Pancreas (tissue), 10 donors: ENCODE measurements around the gene NDST1. TPM values are rescaled to one million over a fixed set of nuclear protein-coding genes. Genes with fewer than 3 reads are reported as not detected.
A peak's percentile ranks its signal among the peaks of the same experiment; 100 is the strongest.

Experiments used
- ATAC-seq, 4 donors: fragments of 200-7000 bp; cut with Tn5 transposase; one replicate each; pipeline versions ENCODE4 v1.8.0 to v1.9.1; 2020; ENCODE audit warnings: mild to moderate bottlenecking in 4 of 4, moderate library complexity in 4 of 4
- DNase-seq, 6 donors: peaks; one replicate each; pipeline ENCODE4 v3.0.0-alpha.2; 2020
- FAIRE-seq: peaks from 2 replicates; lab custom pipeline; 2012; peaks lifted over from hg19 to GRCh38; lab: Jason Lieb, UNC
- H3K27ac ChIP-seq, 4 donors: fragments of 200-600 bp; sonication (generic); 1 replicate in 3 of 4; 2 replicates in 1 of 4; pipeline versions ENCODE4 v1.5.0 to v1.8.0; 2020
- H3K27me3 ChIP-seq, 4 donors: fragments of 200-600 bp; one replicate each; pipeline ENCODE4 v1.8.0; 2021
- H3K36me3 ChIP-seq, 3 donors: fragments of 200-600 bp; sonication (generic) in 1 of 3; one replicate each; pipeline versions ENCODE4 v1.5.0 to v1.8.0; 2020 to 2021
- H3K4me1 ChIP-seq, 3 donors: fragments of 200-600 bp; one replicate each; pipeline ENCODE4 v1.8.0; 2021
- H3K4me3 ChIP-seq, 4 donors: fragments of 200-600 bp; sonication (generic) in 2 of 4; one replicate each; pipeline versions ENCODE4 v1.5.0 to v1.8.0; 2020 to 2021
- H3K9me3 ChIP-seq, 4 donors: fragments of 200-600 bp; one replicate each; pipeline ENCODE4 v1.8.0; 2021
- WGBS, 2 donors: extraction: QIAGEN DNeasy Blood & Tissue Kit; methylation state at CpG; one replicate each; pipeline ENCODE4 v1.1.7; 2013; 5-methylcytosine and 5-hydroxymethylcytosine counted together
- intact Hi-C, 3 donors: fragments of 100-400 bp; cut with DNase I; formaldehyde crosslinking; loops; one replicate each; pipeline versions ENCODE4 v1.11.1 to v1.14.2; 2022
- polyA plus RNA-seq, 2 donors: library from polyadenylated mRNA; stranded (reverse); fragments of 200-250 nt; gene quantifications; one replicate each; pipeline ENCODE4 v1.2.3, GENCODE V29; 2013
- total RNA-seq, 6 donors: library from RNA; stranded (reverse); fragmentation: NEBNext Ultra II Directional in 4 of 6; extraction: Animal tissue kit (Norgen Biotek cat#: 25700) in 4 of 6; gene quantifications; one replicate each; pipeline versions ENCODE4 v1.2.1 to v1.2.4, GENCODE V29; 2021 to 2023
- TF ChIP-seq, protein P1 (sequence below), 4 donors: fragments of 200-600 bp; sonication (generic) in 3 of 4; IDR thresholded peaks; one replicate each; pipeline versions ENCODE4 v1.5.0 to v1.8.0; 2021; ENCODE audit warnings: antibody characterized with exemption in 4 of 4
- donor health status: healthy with polysubstance abuse.
- donor health status: DM: no; HTN: no; CAD: no; lungs with moderate emphysema.
- donor health status: DM: no; HTN: no; CAD: no.
- donor health status: control.
- donor health status: control.
- donor health status: Bipolar disorder and iron deficiency.
- donor health status: DM: yes; HTN: yes; CAD: no.
- donor health status: DM: no; HTN: no; CAD: no.
- donor health status: DM: no; HTN: no; CAD: no.
- donor health status: DM: yes; HTN: yes; CAD: no.

Gene NDST1
- total and polyA plus RNA-seq, 8 donors, result 9.9 to 57.2 (median 39.8) TPM

- no peaks in the 10 kb centered on the region for H3K36me3 ChIP-seq
- H3K4me1 ChIP-seq, result peaks cover 15 to 54% (median 32%) of the 10 kb centered on the region in 3 donors
- 65 to 68% methylated on average over 4 of the region's 4 CpGs for WGBS, 2 donors
- ATAC-seq (no peak), DNase-seq (no peak), FAIRE-seq (no peak)
- H3K27me3 ChIP-seq, result no peaks in the 10 kb centered on the region
- TF ChIP-seq, protein P1, sequence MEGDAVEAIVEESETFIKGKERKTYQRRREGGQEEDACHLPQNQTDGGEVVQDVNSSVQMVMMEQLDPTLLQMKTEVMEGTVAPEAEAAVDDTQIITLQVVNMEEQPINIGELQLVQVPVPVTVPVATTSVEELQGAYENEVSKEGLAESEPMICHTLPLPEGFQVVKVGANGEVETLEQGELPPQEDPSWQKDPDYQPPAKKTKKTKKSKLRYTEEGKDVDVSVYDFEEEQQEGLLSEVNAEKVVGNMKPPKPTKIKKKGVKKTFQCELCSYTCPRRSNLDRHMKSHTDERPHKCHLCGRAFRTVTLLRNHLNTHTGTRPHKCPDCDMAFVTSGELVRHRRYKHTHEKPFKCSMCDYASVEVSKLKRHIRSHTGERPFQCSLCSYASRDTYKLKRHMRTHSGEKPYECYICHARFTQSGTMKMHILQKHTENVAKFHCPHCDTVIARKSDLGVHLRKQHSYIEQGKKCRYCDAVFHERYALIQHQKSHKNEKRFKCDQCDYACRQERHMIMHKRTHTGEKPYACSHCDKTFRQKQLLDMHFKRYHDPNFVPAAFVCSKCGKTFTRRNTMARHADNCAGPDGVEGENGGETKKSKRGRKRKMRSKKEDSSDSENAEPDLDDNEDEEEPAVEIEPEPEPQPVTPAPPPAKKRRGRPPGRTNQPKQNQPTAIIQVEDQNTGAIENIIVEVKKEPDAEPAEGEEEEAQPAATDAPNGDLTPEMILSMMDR (IDR thresholded peaks at IDR 0.05), result no peak
- H3K27ac ChIP-seq, result no peak overlapping the region
- H3K9me3 ChIP-seq, result no peaks in the 10 kb centered on the region
- no peak overlapping the region for H3K4me3 ChIP-seq
- intact Hi-C loops, result no loop called here
Measured at GRCh38 chr5:150491876-150492275, 16.1 kb upstream of the NDST1 start.

GRCh38 chr5:150492621-150493020 is 15.3 kb upstream of the NDST1 start:
- no peak for ATAC-seq
- Histone ChIP-seq H3K4me3 (no peak overlapping the region), H3K27ac (no peak overlapping the region), H3K4me1 (peaks cover 16 to 48% (median 25%) of the 10 kb centered on the region in 3 donors), H3K36me3 (no peaks in the 10 kb centered on the region), H3K27me3 (no peaks in the 10 kb centered on the region), H3K9me3 (no peaks in the 10 kb centered on the region)
- no peak for DNase-seq
- FAIRE-seq, result no peak
- TF ChIP-seq, protein P1 (IDR thresholded peaks at IDR 0.05), result no peak
- intact Hi-C loops, result no loop called here
- 76 to 77% methylated on average over 6 of the region's 6 CpGs for WGBS, 2 donors

- TF ChIP-seq, protein P1 (IDR thresholded peaks at IDR 0.05), result no peak
- no peak for FAIRE-seq
- no peak for ATAC-seq
Measured at GRCh38 chr5:150496098-150496497, 11.8 kb upstream of the NDST1 start.

GRCh38 chr5:150496534-150496933 is 11.4 kb upstream of the NDST1 start:
- TF ChIP-seq, protein P1 (IDR thresholded peaks at IDR 0.05), result no peak
- 77 to 79% methylated on average over 4 of the region's 4 CpGs for WGBS, 2 donors
- H3K27ac ChIP-seq, result no peak overlapping the region
- FAIRE-seq, result no peak
- no peaks in the 10 kb centered on the region for H3K9me3 ChIP-seq
- no peaks in the 10 kb centered on the region for H3K27me3 ChIP-seq
- peaks cover 11 to 22% (median 19%) of the 10 kb centered on the region in 3 donors for H3K4me1 ChIP-seq
- DNase-seq, result no peak
- ATAC-seq, result no peak
- no peak overlapping the region for H3K4me3 ChIP-seq
- intact Hi-C loops, result no loop called here
- H3K36me3 ChIP-seq, result no peaks in the 10 kb centered on the region

More at GRCh38 chr5:150496098-150496497, 11.8 kb upstream of the NDST1 start:
- 86 to 87% methylated on average over 3 of the region's 3 CpGs for WGBS, 2 donors
- H3K9me3 ChIP-seq, result no peaks in the 10 kb centered on the region
- H3K27ac ChIP-seq, result no peak overlapping the region
- DNase-seq, result no peak
- H3K4me1 ChIP-seq, result peaks cover 10 to 24% (median 22%) of the 10 kb centered on the region in 3 donors
- H3K27me3 ChIP-seq, result no peaks in the 10 kb centered on the region
- no peaks in the 10 kb centered on the region for H3K36me3 ChIP-seq
- no peak overlapping the region for H3K4me3 ChIP-seq
- intact Hi-C loops, result no loop called here

- DNase-seq (peak in 1 of 6 donors; percentile 48), FAIRE-seq (no peak), ATAC-seq (peak in 3 of 4 donors; percentile 52 to 79 (median 70))
- WGBS, 2 donors, result 74% methylated on average over 14 of the region's 14 CpGs
- Histone ChIP-seq H3K9me3 (no peaks in the 10 kb centered on the region), H3K4me3 (no peak overlapping the region), H3K4me1 (peaks cover 11 to 22% (median 18%) of the 10 kb centered on the region in 3 donors), H3K27me3 (no peaks in the 10 kb centered on the region), H3K36me3 (no peaks in the 10 kb centered on the region), H3K27ac (peak overlapping the region in 1 of 4 donors; percentile 39)
- TF ChIP-seq, protein P1 (IDR thresholded peaks at IDR 0.05), result no peak
- intact Hi-C loops, result no loop called here
Measured at GRCh38 chr5:150497274-150497988, 10.5 kb upstream of the NDST1 start.
